ENCODE results near the gene NRIP2.

GRCh38 chr12:2833327-2833726, 1.5 kb downstream of the NRIP2 start:
- TF ChIP-seq TCF4 (CRISPR knock-in tag; IDR thresholded peaks at IDR 0.05; ENCODE audit: borderline replicate concordance) (no peak), TOX (CRISPR knock-in tag; IDR thresholded peaks at IDR 0.05; ENCODE audit: borderline replicate concordance) (no peak), ZNF8 (CRISPR knock-in tag; IDR thresholded peaks at IDR 0.05) (no peak), ZC3H10 (CRISPR knock-in tag; IDR thresholded peaks at IDR 0.05) (no peak), ARNTL (CRISPR knock-in tag; IDR thresholded peaks at IDR 0.05; ENCODE audit: borderline replicate concordance, low read depth) (no peak), ZFP3 (CRISPR knock-in tag; IDR thresholded peaks at IDR 0.05) (no peak), PATZ1 (CRISPR knock-in tag; IDR thresholded peaks at IDR 0.05; ENCODE audit: borderline replicate concordance) (no peak), ESRRG (CRISPR knock-in tag; IDR thresholded peaks at IDR 0.05) (no peak), RARB (CRISPR knock-in tag; IDR thresholded peaks at IDR 0.05) (no peak)
- TF ChIP-seq, protein P1, sequence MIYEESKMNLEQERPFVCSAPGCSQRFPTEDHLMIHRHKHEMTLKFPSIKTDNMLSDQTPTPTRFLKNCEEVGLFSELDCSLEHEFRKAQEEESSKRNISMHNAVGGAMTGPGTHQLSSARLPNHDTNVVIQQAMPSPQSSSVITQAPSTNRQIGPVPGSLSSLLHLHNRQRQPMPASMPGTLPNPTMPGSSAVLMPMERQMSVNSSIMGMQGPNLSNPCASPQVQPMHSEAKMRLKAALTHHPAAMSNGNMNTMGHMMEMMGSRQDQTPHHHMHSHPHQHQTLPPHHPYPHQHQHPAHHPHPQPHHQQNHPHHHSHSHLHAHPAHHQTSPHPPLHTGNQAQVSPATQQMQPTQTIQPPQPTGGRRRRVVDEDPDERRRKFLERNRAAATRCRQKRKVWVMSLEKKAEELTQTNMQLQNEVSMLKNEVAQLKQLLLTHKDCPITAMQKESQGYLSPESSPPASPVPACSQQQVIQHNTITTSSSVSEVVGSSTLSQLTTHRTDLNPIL (CRISPR knock-in tag; IDR thresholded peaks at IDR 0.05; ENCODE audit: low read depth), result no peak
